GM23338 (cell line): Measurements from ENCODE around the gene PPP1R12A. TPM values are rescaled to one million over a fixed set of nuclear protein-coding genes. Genes with fewer than 3 reads are reported as not detected.

ENCODE experiments used
- ATAC-seq: fragments of 200-7000 bp; cut with Tn5 transposase; 3 replicates; pipeline ENCODE4 v1.9.1; 2020
- DNase-seq: peaks from one replicate; pipeline ENCODE4 v3.0.0-alpha.2; 2015; ENCODE audit warnings: low spot score
- H2AFZ ChIP-seq: fragments of 200-600 bp; sonication (generic); 2 replicates; pipeline ENCODE4 v1.8.0; 2016; ENCODE audit warnings: antibody characterized with exemption, mild to moderate bottlenecking, moderate library complexity
- H3F3A ChIP-seq: fragments of 200-600 bp; sonication (generic); replicated peaks from 2 replicates; pipeline ENCODE4 v1.8.0; 2017; ENCODE audit warnings: antibody characterized with exemption, mixed run types, low read depth
- H3K27ac ChIP-seq: fragments of 200-600 bp; sonication (generic); 2 replicates; pipeline ENCODE4 v1.6.1; 2016; ENCODE audit warnings: low read depth
- H3K27me3 ChIP-seq: fragments of 200-600 bp; sonication (generic); 2 replicates; pipeline ENCODE4 v1.8.0; 2016; ENCODE audit warnings: mild to moderate bottlenecking, mixed run types, moderate library complexity; ENCODE audit not compliant: insufficient read depth
- H3K36me3 ChIP-seq: fragments of 200-600 bp; sonication (generic); 2 replicates; pipeline ENCODE4 v1.8.0; 2016; ENCODE audit warnings: mild to moderate bottlenecking; ENCODE audit not compliant: insufficient read depth
- H3K4me1 ChIP-seq: fragments of 200-600 bp; sonication (generic); 2 replicates; pipeline ENCODE4 v1.8.0; 2016; ENCODE audit warnings: mild to moderate bottlenecking, moderate library complexity; ENCODE audit not compliant: insufficient read depth
- H3K4me2 ChIP-seq: fragments of 200-600 bp; sonication (generic); 2 replicates; pipeline ENCODE4 v1.7.1; 2017; ENCODE audit warnings: mixed run types
- H3K4me3 ChIP-seq: fragments of 200-600 bp; sonication (generic); 2 replicates; pipeline ENCODE4 v1.6.1; 2016; ENCODE audit warnings: mixed run types
- H3K79me2 ChIP-seq: fragments of 200-600 bp; sonication (generic); replicated peaks from 2 replicates; pipeline ENCODE4 v1.8.0; 2017; ENCODE audit warnings: mild to moderate bottlenecking; ENCODE audit not compliant: insufficient read depth
- H3K9me2 ChIP-seq: fragments of 200-600 bp; sonication (generic); 2 replicates; pipeline ENCODE4 v1.8.0; 2017; ENCODE audit not compliant: insufficient read depth
- H4K20me1 ChIP-seq: fragments of 200-600 bp; sonication (generic); replicated peaks from 2 replicates; pipeline ENCODE4 v1.8.0; 2017; ENCODE audit warnings: mild to moderate bottlenecking; ENCODE audit not compliant: insufficient read depth
- H3K27ac Mint-ChIP-seq: 2 replicates; pipeline ENCODE4 v1.8.0; 2020; ENCODE audit warnings: inconsistent platforms, mild to moderate bottlenecking, moderate library complexity, mixed read lengths
- H3K27me3 Mint-ChIP-seq: 3 replicates; pipeline ENCODE4 v1.8.0; 2022; ENCODE audit warnings: low read depth, mild to moderate bottlenecking, moderate library complexity, mixed read lengths, inconsistent platforms; ENCODE audit not compliant: insufficient read depth, poor library complexity
- H3K36me3 Mint-ChIP-seq: 3 replicates; pipeline ENCODE4 v1.8.0; 2021; ENCODE audit warnings: low read depth, mild to moderate bottlenecking, inconsistent platforms, moderate library complexity, mixed read lengths
- H3K4me1 Mint-ChIP-seq: 3 replicates; pipeline ENCODE4 v1.8.0; 2020; ENCODE audit warnings: mild to moderate bottlenecking, inconsistent platforms, mixed read lengths
- H3K4me3 Mint-ChIP-seq: 3 replicates; pipeline ENCODE4 v1.8.0; 2021; ENCODE audit warnings: moderate library complexity, mild to moderate bottlenecking, inconsistent platforms, mixed read lengths
- H3K9me3 Mint-ChIP-seq: 3 replicates; pipeline ENCODE4 v1.8.0; 2020; ENCODE audit warnings: moderate library complexity, mild to moderate bottlenecking, inconsistent platforms, mixed read lengths
- CREB1 ChIP-seq: fragments of 250-450 bp; sonication (Bioruptor Pico); IDR thresholded peaks from 2 replicates; pipeline ENCODE4 v1.5.0; 2020; ENCODE audit warnings: low read depth, mild to moderate bottlenecking, moderate library complexity
- CTCF ChIP-seq, 2 experiments: fragments of 200-600 bp in 1 of 2; sonication (generic) in 1 of 2; conservative IDR thresholded peaks; 2 replicates each; pipeline versions ENCODE4 v1.5.1 to v1.6.1; 2016 to 2017; ENCODE audit warnings: antibody characterized with exemption in 2 of 2, low read depth in 2 of 2, mild to moderate bottlenecking in 2 of 2, moderate library complexity in 1 of 2
- ETS1 ChIP-seq: IDR thresholded peaks from 2 replicates; pipeline ENCODE4 v1.6.1; 2016; ENCODE audit warnings: antibody characterized with exemption
- EZH2 ChIP-seq: fragments of 200-600 bp; sonication (generic); IDR thresholded peaks from one replicate; pipeline ENCODE4 v1.8.0; 2017; ENCODE audit warnings: antibody characterized with exemption, mild to moderate bottlenecking, low read depth; ENCODE audit not compliant: unreplicated experiment
- EZH2phosphoT487 ChIP-seq: fragments of 200-600 bp; sonication (generic); IDR thresholded peaks from one replicate; pipeline ENCODE4 v1.8.1; 2018; ENCODE audit warnings: antibody characterized with exemption; ENCODE audit not compliant: unreplicated experiment
- NANOG ChIP-seq: IDR thresholded peaks from 2 replicates; pipeline ENCODE4 v1.6.1; 2016; ENCODE audit warnings: antibody characterized with exemption, borderline replicate concordance
- REST ChIP-seq: IDR thresholded peaks from one replicate; pipeline ENCODE4 v1.6.1; 2018; ENCODE audit warnings: antibody characterized with exemption; ENCODE audit not compliant: unreplicated experiment
- STAT1 ChIP-seq: IDR thresholded peaks from one replicate; pipeline ENCODE4 v1.6.1; 2016; ENCODE audit warnings: antibody characterized with exemption; ENCODE audit not compliant: unreplicated experiment
- ZNF114 ChIP-seq: fragments of 250-450 bp; sonication (Bioruptor Pico); IDR thresholded peaks from 2 replicates; pipeline ENCODE4 v1.5.0; 2020; ENCODE audit warnings: mild to moderate bottlenecking, moderate library complexity
- ZNF331 ChIP-seq: fragments of 250-450 bp; sonication (Bioruptor Pico); IDR thresholded peaks from 2 replicates; pipeline ENCODE4 v1.5.0; 2020; ENCODE audit warnings: low read depth, mild to moderate bottlenecking, moderate library complexity
- ZNF462 ChIP-seq: fragments of 250-450 bp; sonication (Bioruptor Pico); IDR thresholded peaks from 2 replicates; pipeline ENCODE4 v1.5.0; 2020; ENCODE audit warnings: mild to moderate bottlenecking, moderate library complexity
- polyA plus RNA-seq: library from polyadenylated mRNA; unstranded; fragments of >200 nt; fragmentation: Nextera tagmentation; extraction: Ambion mirVana; gene quantifications from 2 replicates; pipeline ENCODE4 v1.2.1, GENCODE V29; 2016
- total RNA-seq: library from RNA; depleted of rRNA; stranded (reverse); fragments of >200 nt; shearing (Covaris generic); gene quantifications from 2 replicates; pipeline ENCODE4 v1.2.3, GENCODE V29; 2014

The PPP1R12A gene
- total and polyA plus RNA-seq, 2 experiments from 2014 or later, result 91.6 to 146 TPM

GRCh38 chr12:79933043-79933442 is 1.9 kb downstream of the PPP1R12A start (continued):
- TF ChIP-seq ZNF462 (CRISPR knock-in tag) (no peak), CREB1 (no peak), EZH2phosphoT487 (no peak), ZNF114 (CRISPR knock-in tag) (no peak), ETS1 (no peak)

GRCh38 chr12:79932357-79932756 is 2.5 kb downstream of the PPP1R12A start:
- Mint-ChIP-seq H3K36me3 (no peaks in the 10 kb centered on the region; the same call in 2 of the 3 replicates), H3K9me3 (no peaks in the 10 kb centered on the region; the same call in 2 of the 3 replicates), H3K27ac (0 out of 2 replicates have a peak overlapping the region, but pooled peaks have one; percentile 2), H3K4me1 (peaks cover 34% of the 10 kb centered on the region), H3K27me3 (peaks cover 9% of the 10 kb centered on the region), H3K4me3 (peak overlapping the region; percentile 100)
- H3K4me3 ChIP-seq, result peak overlapping the region; percentile 81
- no peaks in the 10 kb centered on the region for H3K27me3 ChIP-seq
- no peak for ATAC-seq
- peaks cover 34% of the 10 kb centered on the region for H3K4me1 ChIP-seq
- peaks cover 22% of the 10 kb centered on the region for H4K20me1 ChIP-seq
- H3K4me2 ChIP-seq, result peak overlapping the region; percentile 87
- H3K79me2 ChIP-seq, result peaks cover 71% of the 10 kb centered on the region
- H3F3A ChIP-seq, result no peaks in the 10 kb centered on the region
- H3K27ac ChIP-seq, result no peak overlapping the region
- no peak overlapping the region for H2AFZ ChIP-seq
- H3K36me3 ChIP-seq, result no peaks in the 10 kb centered on the region
- no peaks in the 10 kb centered on the region for H3K9me2 ChIP-seq
- no peak for DNase-seq
- TF ChIP-seq REST (no peak), EZH2 (no peak), ZNF331 (no peak), EZH2phosphoT487 (no peak), CTCF (conservative IDR thresholded peaks at IDR 0.05; ENCODE audit: low read depth in 2 of 2) (no peak), STAT1 (no peak), NANOG (no peak)
